AG09319 (cell line): ENCODE data around the gene SPOCK1.

Experiments
- DNase-seq: peaks from one replicate; pipeline ENCODE4 v3.0.0-alpha.2; 2010; ENCODE audit warnings: low read depth; ENCODE audit errors: extremely low read depth
- CTCF ChIP-seq: IDR thresholded peaks from 2 replicates; pipeline ENCODE4 v1.5.1; 2011; ENCODE audit warnings: low read depth, mild to moderate bottlenecking, inconsistent platforms, low read length, moderate library complexity

SPOCK1 gene

GRCh38 chr5:137190441-137190840 is 308.7 kb downstream of the SPOCK1 start:
- DNase-seq, result no peak
- no peak for TF ChIP-seq CTCF

GRCh38 chr5:137190031-137190430 is 309.1 kb downstream of the SPOCK1 start:
- no peak for TF ChIP-seq CTCF
- no peak for DNase-seq

- no peak for TF ChIP-seq CTCF
- DNase-seq, result no peak
These were observed 310.6 kb downstream of the SPOCK1 start for GRCh38 chr5:137188566-137188965.

GRCh38 chr5:137186759-137187461 is 312.2 kb downstream of the SPOCK1 start:
- peak; percentile 45 for DNase-seq
- TF ChIP-seq CTCF, result no peak

- no peak for TF ChIP-seq CTCF
- DNase-seq, result no peak
These were observed 313.9 kb downstream of the SPOCK1 start for GRCh38 chr5:137185193-137185592.

- no peak for TF ChIP-seq CTCF
- DNase-seq, result no peak
These were observed 314.4 kb downstream of the SPOCK1 start for GRCh38 chr5:137184734-137185133.

- TF ChIP-seq CTCF, result no peak
- DNase-seq, result no peak
These were observed 316.6 kb downstream of the SPOCK1 start for GRCh38 chr5:137182576-137182975.
